SK-N-SH (cell line): ENCODE data around the gene MACROD2. TPM values are rescaled to one million over a fixed set of nuclear protein-coding genes. Genes with fewer than 3 reads are reported as not detected.

Experiments used
- CTCF ChIA-PET: fragments of 300-600, 350-600 bp; formaldehyde crosslinking; extraction: SDS; loops from one replicate; lab custom pipeline; 2021; lab: Yijun Ruan, JAX
- POLR2A ChIA-PET: fragments of 350-600 bp; sonication (Branson Sonifier 250); formaldehyde crosslinking; extraction: SDS; loops from one replicate; lab custom pipeline; 2020; ENCODE audit warnings: antibody characterized with exemption, inconsistent platforms; lab: Yijun Ruan, JAX
- DNase-seq: peaks from one replicate; pipeline ENCODE4 v3.0.0; 2012
- H2AFZ ChIP-seq: fragments of 200-600 bp; sonication (generic); 2 replicates; pipeline ENCODE4 v1.8.1; 2016; ENCODE audit warnings: antibody characterized with exemption, mild to moderate bottlenecking, low read depth
- H3F3A ChIP-seq: fragments of 200-600 bp; sonication (generic); replicated peaks from 2 replicates; pipeline ENCODE3; 2016; ENCODE audit warnings: antibody characterized with exemption, mild to moderate bottlenecking; ENCODE audit not compliant: insufficient read depth
- H3K27ac ChIP-seq, 2 experiments: fragments of 200-500 bp in 1 of 2; fragments of 200-600 bp in 1 of 2; sonication (Bioruptor generic) in 1 of 2; sonication (generic), shearing (Covaris generic) in 1 of 2; 2 replicates each; pipeline versions ENCODE4 v1.5.1 to v1.6.1; 2014 to 2016; ENCODE audit warnings: low read depth in 2 of 2, inconsistent platforms in 1 of 2, low read length in 1 of 2, mild to moderate bottlenecking in 1 of 2, mixed read lengths in 1 of 2
- H3K27me3 ChIP-seq: fragments of 200-600 bp; sonication (generic), shearing (Covaris generic); 2 replicates; pipeline ENCODE4 v1.6.1; 2016; ENCODE audit warnings: mixed run types; ENCODE audit not compliant: insufficient read depth
- H3K36me3 ChIP-seq, 2 experiments: fragments of 200-500 bp in 1 of 2; fragments of 200-600 bp in 1 of 2; sonication (Bioruptor generic) in 1 of 2; sonication (generic) in 1 of 2; replicated peaks in 1 of 2; 2 replicates each; pipeline versions ENCODE3 to v1.5.1; 2014 to 2016; ENCODE audit warnings: low read length in 1 of 2, mild to moderate bottlenecking in 1 of 2; ENCODE audit not compliant: insufficient read depth in 2 of 2, control insufficient read depth in 1 of 2
- H3K4me1 ChIP-seq, 2 experiments: fragments of 200-500 bp in 1 of 2; fragments of 200-600 bp in 1 of 2; sonication (Bioruptor generic) in 1 of 2; sonication (generic), shearing (Covaris generic) in 1 of 2; 2 replicates each; pipeline versions ENCODE4 v1.5.1 to v1.6.1; 2014 to 2016; ENCODE audit warnings: low read depth in 1 of 2, low read length in 1 of 2, mixed run types in 1 of 2; ENCODE audit not compliant: insufficient read depth in 2 of 2, control insufficient read depth in 1 of 2
- H3K4me2 ChIP-seq: fragments of 200-600 bp; sonication (generic), shearing (Covaris generic); 2 replicates; pipeline ENCODE4 v1.6.1; 2017; ENCODE audit warnings: mixed run types
- H3K4me3 ChIP-seq, 2 experiments: fragments of 200-500 bp in 1 of 2; fragments of 200-600 bp in 1 of 2; sonication (Bioruptor generic) in 1 of 2; sonication (generic), shearing (Covaris generic) in 1 of 2; 2 replicates each; pipeline versions ENCODE4 v1.5.1 to v1.8.1; 2014 to 2016; ENCODE audit warnings: low read depth in 2 of 2, inconsistent platforms in 1 of 2, low read length in 1 of 2, mild to moderate bottlenecking in 1 of 2, mixed read lengths in 1 of 2, moderate library complexity in 1 of 2
- H3K79me2 ChIP-seq: fragments of 200-600 bp; sonication (generic); 2 replicates; pipeline ENCODE4 v1.8.1; 2017; ENCODE audit warnings: mild to moderate bottlenecking; ENCODE audit not compliant: insufficient read depth
- H3K9ac ChIP-seq: fragments of 200-600 bp; sonication (generic); 2 replicates; pipeline ENCODE4 v1.6.1; 2017; ENCODE audit warnings: mixed run types
- H3K9me2 ChIP-seq: fragments of 200-600 bp; sonication (generic); 2 replicates; pipeline ENCODE4 v1.6.1; 2017; ENCODE audit warnings: mixed run types
- H3K9me3 ChIP-seq: fragments of 200-600 bp; sonication (generic); 2 replicates; pipeline ENCODE4 v1.6.1; 2017; ENCODE audit warnings: mixed run types, mild to moderate bottlenecking, moderate library complexity
- H4K20me1 ChIP-seq: fragments of 200-600 bp; sonication (generic); 2 replicates; pipeline ENCODE4 v1.6.1; 2017; ENCODE audit warnings: mild to moderate bottlenecking, mixed run types; ENCODE audit not compliant: insufficient read depth
- ELF1 ChIP-seq: IDR thresholded peaks from 2 replicates; pipeline ENCODE4 v1.4.0; 2012
- EP300 ChIP-seq, 2 experiments: IDR thresholded peaks; 2 replicates each; pipeline versions ENCODE4 v1.4.0 to v1.6.1; 2012; ENCODE audit warnings: borderline replicate concordance in 1 of 2, low read depth in 1 of 2, low read length in 1 of 2
- FOXJ3 ChIP-seq: sonication (generic); formaldehyde crosslinking; IDR thresholded peaks from 2 replicates; pipeline ENCODE4 v1.5.1; 2020; ENCODE audit warnings: mild to moderate bottlenecking, missing genetic modification reagents
- GATA2 ChIP-seq: sonication (generic); formaldehyde crosslinking; IDR thresholded peaks from 2 replicates; pipeline ENCODE4 v1.5.0; 2020; ENCODE audit warnings: mild to moderate bottlenecking, missing genetic modification reagents
- JUND ChIP-seq: IDR thresholded peaks from 2 replicates; pipeline ENCODE4 v1.4.0; 2012
- NFIC ChIP-seq: IDR thresholded peaks from 2 replicates; pipeline ENCODE4 v1.4.0; 2012; ENCODE audit warnings: borderline replicate concordance
- PBX3 ChIP-seq: IDR thresholded peaks from 2 replicates; pipeline ENCODE4; 2012
- RFX5 ChIP-seq: IDR thresholded peaks from 2 replicates; pipeline ENCODE4 v1.6.1; 2012; ENCODE audit warnings: mild to moderate bottlenecking, improper control_type of control experiment, low read length
- TAF1 ChIP-seq: IDR thresholded peaks from 2 replicates; pipeline ENCODE4 v1.6.1; 2012; ENCODE audit warnings: low read depth, mild to moderate bottlenecking, low read length, moderate library complexity, borderline replicate concordance
- USF2 ChIP-seq: fragments of 150-350 bp; IDR thresholded peaks from 2 replicates; pipeline ENCODE4 v1.6.1; 2017; ENCODE audit warnings: antibody characterized with exemption, low read length, low read depth, borderline replicate concordance
- WGBS: methylation state at CpG from one replicate; pipeline ENCODE4 v1.1.6; 2017; ENCODE audit warnings: low lambda C conversion rate; 5-methylcytosine and 5-hydroxymethylcytosine counted together
- polyA plus RNA-seq, 3 experiments: library from polyadenylated mRNA; depleted of rRNA; stranded (reverse); fragments of >200 nt; gene quantifications; 2 replicates each; pipeline ENCODE4 v1.2.3, GENCODE V29; 2012

Gene MACROD2
- polyA plus RNA-seq, 1 of the 3 experiments (the other 2 are of a cell fraction): 0.33 TPM

DNA sequence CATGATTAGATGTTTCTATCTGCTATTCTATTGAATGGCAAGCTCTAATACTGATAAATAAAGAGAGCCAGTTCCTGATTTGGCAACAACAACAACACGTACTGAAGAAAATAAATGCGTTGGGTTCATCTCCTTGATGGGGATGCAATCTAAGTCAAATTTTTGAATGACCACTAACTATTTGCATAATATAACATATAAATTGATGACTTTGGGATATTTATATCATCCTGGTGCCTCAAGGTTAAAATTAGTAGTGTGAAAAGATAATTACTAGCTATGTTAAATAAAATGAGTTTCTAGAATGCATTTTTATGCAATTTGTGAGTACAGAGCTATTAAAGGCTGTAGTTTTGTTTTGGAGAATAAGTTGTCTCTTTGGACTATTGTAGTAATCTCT lies 1681.5 kb downstream of the MACROD2 start:
- no peak for DNase-seq
- no peaks in the 10 kb centered on the region for H3K79me2 ChIP-seq
- no peak overlapping the region; a peak in 1 of 4 replicates for H3K27ac ChIP-seq
- no peak overlapping the region for H2AFZ ChIP-seq
- H3K4me3 ChIP-seq: no peak overlapping the region
- 90% methylated on average over 2 of the region's 2 CpGs for WGBS
- peaks cover 10% of the 10 kb centered on the region for H3F3A ChIP-seq
- no peaks in the 10 kb centered on the region for H3K9me3 ChIP-seq
- H4K20me1 ChIP-seq: no peaks in the 10 kb centered on the region
- peaks cover 19 to 20% of the 10 kb centered on the region in 2 experiments; a peak in 2 of 4 replicates for H3K4me1 ChIP-seq
- no peak overlapping the region for H3K9ac ChIP-seq
- ChIA-PET POLR2A (no interaction called here), CTCF (interaction anchor here (1.4 to 1.5 kb wide), 2 partner anchors 23 to 1343 kb away, joined by 3 read pairs; no protein-coding TSS in a partner anchor)
- H3K4me2 ChIP-seq: no peak overlapping the region
- H3K36me3 ChIP-seq: no peaks in the 10 kb centered on the region
- TF ChIP-seq USF2 (no peak), TAF1 (no peak)
- H3K9me2 ChIP-seq: no peaks in the 10 kb centered on the region
- no peaks in the 10 kb centered on the region for H3K27me3 ChIP-seq

DNA sequence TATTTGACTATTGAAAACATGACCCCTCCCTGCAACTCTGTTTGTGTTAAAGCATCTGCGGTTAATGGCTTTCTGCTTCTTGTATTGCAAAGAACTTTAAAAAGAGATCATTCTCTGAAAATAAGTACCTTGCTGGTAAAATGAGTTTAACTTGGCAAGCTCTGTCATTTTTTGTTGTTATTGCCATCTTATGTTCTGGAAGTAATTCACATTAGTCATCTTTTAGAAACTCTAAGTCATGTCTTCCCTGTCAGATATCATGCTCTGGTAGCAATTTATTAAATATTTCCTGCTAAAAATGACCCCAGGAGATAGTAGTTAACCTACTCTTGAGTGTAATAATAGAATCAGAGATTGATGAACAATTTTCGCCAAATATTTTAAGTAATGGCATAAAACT lies 1687.4 kb downstream of the MACROD2 start:
- no peak overlapping the region for H2AFZ ChIP-seq
- peak overlapping the region in 1 of 2 experiments; percentile 50; a peak in 1 of 4 replicates for H3K27ac ChIP-seq
- no peak overlapping the region for H3K9ac ChIP-seq
- no peaks in the 10 kb centered on the region for H3K9me3 ChIP-seq
- no peaks in the 10 kb centered on the region for H3K79me2 ChIP-seq
- H3K4me2 ChIP-seq: peak overlapping the region; percentile 1; the same call in 1 of the 2 replicates
- H3K27me3 ChIP-seq: no peaks in the 10 kb centered on the region
- peaks cover 0 to 7% of the 10 kb centered on the region in 2 experiments; a peak in 1 of 4 replicates for H3K4me1 ChIP-seq
- POLR2A ChIA-PET: no interaction called here
- no peak for DNase-seq
- no peaks in the 10 kb centered on the region for H3K36me3 ChIP-seq
- no peaks in the 10 kb centered on the region for H4K20me1 ChIP-seq
- no peak overlapping the region for H3K4me3 ChIP-seq
- H3F3A ChIP-seq: peaks cover 8% of the 10 kb centered on the region
- WGBS: 37% methylated on average over 2 of the region's 2 CpGs
- TF ChIP-seq ELF1: no peak
- TF ChIP-seq JUND: 0 out of 2 replicates have a peak, but pooled peaks have one; percentile 24
- no peak for TF ChIP-seq GATA2 (CRISPR knock-in tag)
- TF ChIP-seq NFIC: peak; percentile 17; the same call in 1 of the 2 replicates
- TF ChIP-seq FOXJ3 (CRISPR knock-in tag): no peak
- TF ChIP-seq PBX3: peak; percentile 59
- 0 out of 4 replicates have a peak, but pooled peaks of 1 of the 2 experiments have one; percentile 23 for TF ChIP-seq EP300 (IDR thresholded peaks at IDR 0.05; ENCODE audit: borderline replicate concordance in 1 of 2, low read depth in 1 of 2, low read length in 1 of 2)
- CTCF ChIA-PET: interaction anchor here (1.0 to 1.1 kb wide), 2 partner anchors 18 to 1540 kb away, joined by 3 read pairs; no protein-coding TSS in a partner anchor
- no peaks in the 10 kb centered on the region for H3K9me2 ChIP-seq

GRCh38 chr20:15692570-15692969 lies 1697.3 kb downstream of the MACROD2 start:
- no peak overlapping the region for H3K4me2 ChIP-seq
- no peaks in the 10 kb centered on the region for H3K9me2 ChIP-seq
- no peaks in the 10 kb centered on the region for H3K4me1 ChIP-seq
- H3K27me3 ChIP-seq: no peaks in the 10 kb centered on the region
- no peak overlapping the region for H3K27ac ChIP-seq
- no peak overlapping the region for H3K4me3 ChIP-seq
- TF ChIP-seq RFX5 (no peak), USF2 (no peak), JUND (no peak)
- ChIA-PET POLR2A (no interaction called here), CTCF (no interaction called here)
- no peaks in the 10 kb centered on the region for H3F3A ChIP-seq
- H3K79me2 ChIP-seq: no peaks in the 10 kb centered on the region
- no peaks in the 10 kb centered on the region for H3K9me3 ChIP-seq
- no peak overlapping the region for H3K9ac ChIP-seq
- no peak for DNase-seq
- H4K20me1 ChIP-seq: no peaks in the 10 kb centered on the region
- WGBS: 38% methylated on average over 1 of the region's 1 CpG
- no peaks in the 10 kb centered on the region for H3K36me3 ChIP-seq
- no peak overlapping the region for H2AFZ ChIP-seq
